Left ventricle myocardium superior (tissue), 1 donor: ENCODE data around the gene ALPP. TPM values are rescaled to one million over a fixed set of nuclear protein-coding genes. Genes with fewer than 3 reads are reported as not detected.
"Not testable (repeated sequence)": the region's sequence is repeated elsewhere in the genome, so short reads cannot be mapped to it uniquely, and the experiment has no call there.

Source experiments
- ATAC-seq: fragments of 200-7000 bp; cut with Tn5 transposase; one replicate; pipeline ENCODE4 v1.9.1; 2020; ENCODE audit warnings: mild to moderate bottlenecking, moderate library complexity
- DNase-seq: peaks from one replicate; pipeline ENCODE4 v3.0.0-alpha.2; 2020
- intact Hi-C: fragments of 100-400 bp; cut with micrococcal nuclease; formaldehyde crosslinking; loops from one replicate; pipeline ENCODE4 v1.11.0; 2022
- total RNA-seq: library from RNA; stranded (reverse); fragmentation: NEBNext Ultra II Directional; extraction: Animal tissue kit (Norgen Biotek cat#: 25700); gene quantifications from one replicate; pipeline ENCODE4 v1.2.1, GENCODE V29; 2021
- donor health status: DM: no; HTN: yes; CAD: no; lungs with severe emphysema.

Gene ALPP
- total RNA-seq, 1 donor from 2014 or later, result not detected

DNA sequence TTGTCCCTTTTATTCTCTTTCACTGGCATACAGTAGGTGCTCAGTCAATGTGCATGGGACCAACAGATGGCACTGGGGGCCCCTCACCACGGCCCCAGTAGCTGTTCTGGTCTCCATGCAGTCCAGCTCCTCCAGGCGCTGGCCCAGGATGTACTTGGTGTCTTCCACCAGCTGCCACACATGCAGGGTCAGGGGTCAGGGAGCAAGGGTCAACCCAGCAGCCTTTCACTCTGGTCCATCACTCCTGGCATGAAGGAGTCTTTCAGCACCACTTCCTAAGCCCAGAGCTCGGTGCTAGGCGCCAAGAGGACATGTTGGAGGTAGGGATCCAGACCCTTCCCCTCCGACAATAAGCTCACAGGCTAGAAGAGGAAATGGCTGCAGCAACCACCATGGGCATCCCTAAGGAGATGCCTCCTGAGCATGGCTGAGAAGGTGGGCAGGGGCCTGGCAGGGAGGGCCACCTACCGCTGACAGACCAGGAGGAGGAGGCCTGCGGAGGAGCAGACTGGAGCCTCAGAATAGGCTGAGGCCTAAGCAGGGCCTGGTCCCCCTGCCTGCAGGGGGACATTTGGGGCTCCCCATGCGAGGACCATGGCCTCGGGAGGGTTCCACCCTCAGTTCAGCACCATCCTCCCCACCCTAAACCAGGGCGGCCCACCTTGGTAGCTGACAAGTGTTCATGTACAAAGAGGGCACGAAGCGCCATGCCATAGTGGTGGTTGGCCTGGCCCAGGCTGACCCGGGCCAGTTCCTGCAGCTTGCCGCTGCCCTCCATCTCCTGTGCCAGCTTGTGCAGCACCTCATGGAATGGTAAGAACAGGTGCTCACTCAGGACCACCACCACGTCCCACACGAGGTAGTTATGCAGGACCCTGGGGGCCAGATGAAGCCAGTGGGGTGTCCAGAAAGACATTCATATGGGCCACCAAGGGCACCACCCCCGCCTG, 38.2 kb downstream of the ALPP start:
- intact Hi-C loops, result no loop called here
- ATAC-seq (no peak), DNase-seq (no peak)

DNA sequence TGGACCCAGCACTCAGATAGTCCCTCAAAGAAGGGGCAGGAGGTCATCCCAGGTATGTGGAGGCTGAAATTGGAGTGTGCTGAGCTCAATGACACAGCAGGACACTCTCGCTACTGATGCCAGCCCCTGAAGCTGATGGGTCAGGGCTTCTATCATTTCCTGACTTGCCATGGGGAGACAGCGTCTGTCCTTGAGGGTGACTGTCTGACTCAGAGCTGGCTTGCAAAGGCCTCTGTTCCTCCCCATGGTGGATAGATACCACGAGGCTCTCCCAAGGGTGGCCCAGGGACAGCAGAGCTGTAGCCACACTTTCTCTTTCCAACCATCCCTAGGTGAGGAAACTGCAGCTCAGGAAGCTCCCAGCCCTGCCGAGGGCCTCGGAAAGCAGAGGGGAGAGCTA, 38.9 kb downstream of the ALPP start:
- ATAC-seq (no peak), DNase-seq (no peak)
- intact Hi-C loops, result no loop called here

DNA sequence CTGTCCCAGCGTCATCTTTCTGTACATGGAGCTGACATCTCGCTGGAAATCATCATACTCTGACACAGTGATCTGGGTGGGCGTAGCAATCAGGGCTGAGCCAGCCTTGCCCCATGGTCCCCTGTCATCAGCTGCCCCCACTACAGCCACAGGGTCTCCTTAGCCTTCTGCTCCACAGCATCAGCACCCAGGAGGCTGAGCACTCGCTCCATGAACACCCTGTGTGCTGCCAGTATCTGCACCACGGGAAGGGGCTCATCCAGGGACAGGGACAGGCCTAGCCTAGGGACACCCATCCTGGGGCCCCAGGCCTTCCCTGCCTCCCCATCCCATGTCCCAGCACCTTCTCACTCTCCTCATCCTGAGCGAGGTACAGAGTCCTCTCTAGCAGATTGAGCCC, 39.5 kb downstream of the ALPP start:
- DNase-seq (no peak), ATAC-seq (no peak)
- intact Hi-C loops, result no loop called here

DNA sequence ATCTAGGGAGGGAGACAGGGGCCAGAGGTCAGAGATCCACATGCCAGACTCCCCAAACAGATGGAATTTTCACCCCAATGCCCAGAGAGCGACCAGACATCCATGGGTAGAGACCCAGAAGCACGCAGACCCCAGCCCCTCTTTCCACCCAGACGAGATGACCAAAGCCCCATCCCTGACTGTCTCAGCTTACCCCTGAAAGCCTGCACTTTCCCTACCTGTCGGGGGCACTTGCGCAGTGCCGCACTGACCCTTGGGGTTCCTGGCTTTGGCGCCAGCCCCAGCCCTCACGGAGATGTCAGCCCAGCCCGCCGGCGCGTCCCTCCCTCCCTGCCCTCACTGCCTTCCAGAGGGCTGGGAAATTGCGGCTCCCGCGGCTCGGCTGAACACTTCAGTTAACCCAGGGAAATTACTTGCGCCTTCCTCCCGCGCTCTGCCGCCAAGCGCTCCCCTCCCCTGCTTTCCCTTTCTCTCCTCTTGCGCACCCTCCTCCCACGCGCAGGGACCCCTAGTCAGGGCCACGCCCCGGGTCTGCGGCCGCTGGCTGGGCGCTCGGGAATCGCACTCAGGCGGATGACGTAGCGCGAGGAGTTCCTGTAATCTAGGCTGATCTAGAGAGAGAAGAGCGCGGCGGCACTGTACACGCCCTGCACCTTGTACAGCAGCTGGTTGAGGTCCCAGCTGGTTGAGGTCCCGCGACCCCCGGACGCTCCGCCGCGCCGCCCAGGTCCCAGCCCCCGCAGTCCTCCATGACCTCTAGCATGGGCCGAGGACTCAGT, 40.1 kb downstream of the ALPP start:
- ATAC-seq, result no peak
- intact Hi-C loops, result no loop called here
- no peak for DNase-seq

DNA sequence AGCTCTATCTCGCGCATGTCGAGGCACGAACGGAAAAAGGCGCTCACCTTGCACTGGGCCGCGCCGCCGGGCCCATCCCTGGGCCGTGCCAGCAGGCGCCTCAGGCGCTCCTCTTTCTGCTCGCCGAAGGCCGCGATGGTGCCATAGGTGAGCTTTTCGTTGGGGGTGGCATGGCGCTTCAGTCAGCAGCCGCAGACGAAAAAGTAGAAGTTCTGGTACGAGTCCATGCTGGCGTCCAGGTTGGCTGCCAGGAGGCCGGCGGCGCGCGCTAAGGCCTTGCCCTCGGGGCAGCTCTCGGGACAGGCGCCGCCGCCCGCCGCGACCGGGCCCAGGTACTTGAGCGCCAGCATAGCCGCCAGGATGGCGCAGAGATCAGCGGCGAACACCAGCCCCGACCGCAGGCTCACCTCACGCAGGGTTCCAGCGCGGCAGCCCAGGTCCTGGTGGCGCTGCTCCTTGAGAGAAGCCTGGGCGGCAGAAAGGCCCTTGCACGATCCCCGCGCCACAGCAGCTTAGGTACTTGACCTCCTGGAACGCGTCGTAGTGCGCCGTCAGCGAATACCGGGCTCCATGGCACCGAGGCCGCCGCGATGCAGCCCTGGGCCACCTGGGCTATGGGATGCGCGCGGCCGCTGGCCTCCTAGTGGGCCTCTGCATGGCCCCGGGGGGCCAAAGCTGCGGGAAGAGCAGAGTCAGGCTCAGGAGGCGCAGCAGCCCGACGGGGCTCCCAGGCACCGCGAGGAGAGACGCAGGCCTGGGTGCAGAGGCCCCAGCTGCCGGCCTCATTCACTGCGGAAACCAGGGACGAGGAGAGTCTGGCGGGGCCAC, 40.9 kb downstream of the ALPP start:
- DNase-seq, result no peak
- ATAC-seq, result no peak
- intact Hi-C loops, result no loop called here

DNA sequence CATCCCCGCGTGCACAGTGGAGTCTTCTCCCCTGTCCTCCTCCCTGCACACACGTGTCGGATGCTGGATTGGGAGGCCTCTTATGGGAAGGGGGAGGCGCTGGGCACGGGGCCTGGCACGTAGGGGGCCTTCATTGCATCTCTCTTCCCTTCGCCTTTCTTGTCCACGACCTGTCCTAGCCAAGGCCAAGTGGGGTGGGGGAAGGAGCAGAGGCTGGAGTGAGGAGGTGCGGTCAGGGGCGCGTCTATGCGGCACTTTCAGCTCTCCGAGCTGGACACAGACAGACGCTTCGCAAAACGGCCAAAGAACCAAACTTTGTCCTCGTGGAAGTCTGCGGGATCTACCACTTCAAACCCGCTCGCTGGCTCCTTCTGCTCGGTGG, 41.5 kb downstream of the ALPP start:
- no peak for DNase-seq
- intact Hi-C loops, result no loop called here
- ATAC-seq, result no peak

DNA sequence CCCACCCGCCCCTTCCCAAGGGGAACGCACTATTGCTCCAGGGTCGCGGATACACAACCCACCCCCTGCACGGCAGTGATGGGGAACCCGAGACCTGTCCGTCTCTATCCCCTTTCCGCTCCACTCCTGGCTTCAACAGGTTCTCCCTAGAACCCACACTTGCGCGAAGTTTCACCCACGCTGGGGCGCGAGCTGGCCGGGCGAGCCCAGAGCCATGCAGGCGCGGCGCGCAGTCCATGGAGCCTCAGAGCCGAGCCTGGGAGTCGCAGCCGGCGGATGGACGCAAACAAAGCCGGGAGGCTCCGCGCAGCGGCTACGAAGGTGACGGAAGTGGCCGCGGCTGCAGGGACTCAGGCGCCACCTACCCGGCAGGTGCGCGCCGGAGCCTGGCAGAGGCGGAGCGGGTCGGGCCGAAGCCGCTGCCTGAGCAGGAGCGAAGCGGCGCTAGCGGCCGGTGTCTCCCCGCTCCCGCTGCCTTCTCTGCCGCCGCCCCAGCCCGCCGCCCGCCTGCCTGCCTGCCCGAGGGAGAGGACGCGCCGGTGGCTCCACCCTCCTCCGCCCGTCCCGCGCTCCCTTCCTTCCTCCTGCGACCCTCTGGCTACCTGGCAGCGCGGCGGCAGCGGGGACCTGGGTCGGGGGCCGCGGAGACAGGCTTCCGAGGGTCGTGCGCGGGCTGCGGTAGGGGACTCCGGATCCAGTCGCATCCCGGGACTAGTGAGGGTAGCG, 42.1 kb downstream of the ALPP start:
- no peak for DNase-seq
- intact Hi-C loops, result no loop called here
- ATAC-seq, result peak; percentile 30

DNA sequence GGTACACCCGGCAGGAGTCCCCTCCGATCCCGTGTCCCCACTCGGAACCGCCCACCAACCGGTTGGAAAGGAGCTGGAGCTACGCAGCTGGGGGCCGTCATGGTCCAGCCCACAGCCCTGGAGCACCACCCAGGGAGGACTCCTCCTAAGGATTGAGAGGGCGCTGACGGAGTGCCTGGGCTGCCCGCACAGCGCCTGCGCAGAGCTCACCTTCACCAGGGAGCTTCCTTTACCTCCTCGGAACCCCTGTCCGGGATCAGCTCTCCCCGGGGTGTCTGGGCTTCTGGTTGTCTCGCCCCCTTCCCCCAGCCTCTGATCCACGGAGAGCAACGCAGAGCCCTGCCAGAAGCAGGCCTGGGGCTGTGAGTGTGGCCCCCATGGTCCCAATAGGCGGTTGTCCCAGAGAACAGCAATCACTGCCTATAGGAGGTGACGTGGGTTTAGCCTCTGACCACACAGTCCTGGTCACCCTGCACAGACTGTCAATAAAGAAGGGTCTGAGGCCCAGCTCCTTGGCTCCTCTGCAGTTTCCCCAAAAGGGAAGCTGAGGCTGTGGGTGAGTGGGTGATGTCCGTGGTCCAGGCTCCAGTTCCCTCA, 42.7 kb downstream of the ALPP start:
- intact Hi-C loops, result no loop called here
- ATAC-seq, result no peak
- DNase-seq, result no peak

DNA sequence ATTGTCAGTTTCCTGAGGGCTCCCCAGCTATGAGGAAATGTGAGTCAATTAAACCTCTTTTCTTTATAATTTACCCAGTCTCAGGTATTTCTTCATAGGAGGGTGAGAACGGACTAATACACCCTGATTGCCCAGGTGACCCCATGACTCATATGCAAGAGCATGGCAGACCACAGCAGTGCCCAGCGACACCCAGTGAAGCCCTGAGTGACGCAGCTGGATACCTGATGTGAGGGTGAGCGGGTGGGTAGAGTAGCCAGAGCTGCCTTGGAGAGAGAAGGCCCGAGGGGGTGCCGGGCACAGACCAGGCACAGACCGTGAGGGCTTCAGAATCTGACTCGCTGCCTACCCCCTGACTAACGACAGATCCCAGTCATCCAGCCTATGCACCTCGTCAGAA, 43.5 kb downstream of the ALPP start:
- ATAC-seq (no peak), DNase-seq (no peak)
- intact Hi-C loops, result no loop called here

DNA sequence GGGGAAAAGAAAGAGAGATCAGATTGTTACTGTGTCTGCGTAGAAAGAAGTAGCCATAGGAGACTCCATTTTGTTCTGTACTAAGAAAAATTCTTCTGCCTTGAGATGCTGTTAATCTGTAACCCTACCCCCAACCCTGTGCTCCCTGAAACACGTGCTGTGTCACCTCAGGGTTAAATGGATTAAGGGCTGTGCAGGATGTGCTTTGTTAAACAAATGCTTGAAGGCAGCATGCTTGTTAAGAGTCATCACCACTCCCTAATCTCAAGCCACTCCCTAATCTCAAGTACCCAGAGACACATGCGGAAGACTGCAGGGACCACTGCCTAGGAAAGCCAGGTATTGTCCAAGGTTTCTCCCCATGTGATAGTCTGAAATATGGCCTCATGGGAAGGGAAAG, 44.4 kb downstream of the ALPP start:
- DNase-seq, intact Hi-C loops, ATAC-seq: not testable (repeated sequence)

DNA sequence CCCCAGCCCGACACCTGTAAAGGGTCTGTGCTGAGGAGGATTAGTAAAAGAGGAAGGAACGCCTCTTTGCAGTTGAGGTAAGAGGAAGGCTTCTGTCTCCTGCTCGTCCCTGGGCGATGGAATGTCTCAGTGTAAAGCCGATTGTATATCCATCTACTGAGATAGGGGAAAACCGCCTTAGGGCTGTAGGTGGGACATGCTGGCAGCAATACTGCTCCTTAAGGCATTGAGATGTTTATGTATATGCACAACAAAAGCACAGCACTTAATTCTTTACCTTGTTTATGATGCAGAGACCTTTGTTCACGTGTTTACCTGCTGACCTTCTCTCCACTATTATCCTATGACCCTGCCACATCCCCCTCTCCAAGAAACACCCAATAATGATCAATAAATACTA, 44.9 kb downstream of the ALPP start:
- DNase-seq, intact Hi-C loops, ATAC-seq: not testable (repeated sequence)

DNA sequence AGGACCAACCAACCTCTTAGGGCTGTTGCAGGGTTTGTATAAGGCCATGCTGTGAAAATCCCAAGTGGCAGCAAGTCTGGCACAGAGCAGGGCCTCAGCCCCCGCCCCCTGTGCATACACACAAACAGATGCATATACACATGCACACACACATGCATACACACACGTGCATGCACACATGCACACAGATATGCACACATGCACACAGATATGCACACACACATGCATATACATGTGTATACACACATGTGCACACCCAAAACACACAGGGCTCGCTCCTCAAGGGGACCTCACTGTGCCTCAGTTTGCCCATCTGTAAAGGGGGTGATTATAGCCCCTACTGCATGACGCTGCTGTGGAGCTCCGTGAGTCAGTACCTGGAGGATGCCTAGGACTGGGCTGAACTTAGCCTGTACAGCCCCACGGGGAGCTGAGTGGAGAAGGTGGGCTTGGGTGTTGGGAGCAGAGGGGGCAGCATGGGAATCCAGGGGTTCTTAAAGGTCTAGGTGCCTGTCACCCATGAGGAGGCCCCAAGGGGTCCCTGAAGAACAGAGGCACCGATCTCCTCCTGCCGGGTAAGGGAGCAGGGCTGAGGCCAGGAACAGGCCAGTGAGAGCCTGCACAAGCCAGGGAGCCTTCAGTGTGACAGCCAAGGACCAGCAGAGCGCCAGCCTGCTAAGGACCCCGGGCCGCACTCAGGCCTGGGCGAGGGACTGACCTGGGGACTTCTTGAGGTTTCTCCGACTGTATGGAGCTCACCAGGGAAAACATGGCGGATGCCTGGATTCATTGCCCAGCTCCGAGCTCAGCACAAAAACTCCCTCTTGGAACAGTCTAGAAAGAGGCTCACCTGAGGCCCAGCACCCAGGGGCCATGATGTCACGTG, 53.4 kb downstream of the ALPP start:
- ATAC-seq, result no peak
- no peak for DNase-seq
- intact Hi-C loops, result no loop called here

Other genes with a start within 250 kb of the ALPP start
- gene ALPG, start 28.1 kb downstream of the ALPP start, total RNA-seq, result not detected
- not detected for gene ALPI, start 77.4 kb downstream of the ALPP start, total RNA-seq
- 0.37 TPM for gene ECEL1, start 109.1 kb downstream of the ALPP start, total RNA-seq
- gene PRSS56, start 141.6 kb downstream of the ALPP start, total RNA-seq, result 0.15 TPM
- not detected for gene CHRND, start 147.4 kb downstream of the ALPP start, total RNA-seq
- gene CHRNG, start 160.9 kb downstream of the ALPP start, total RNA-seq, result not detected
- gene TIGD1, start 171.8 kb downstream of the ALPP start, total RNA-seq, result 1.7 TPM
- gene EIF4E2, start 171.9 kb downstream of the ALPP start, total RNA-seq, result 40.7 TPM